ENCODE data around the gene RUFY1.
"Not testable (repeated sequence)": the region's sequence is repeated elsewhere in the genome, so short reads cannot be mapped to it uniquely, and the experiment has no call there.

The RUFY1 gene

GRCh38 chr5:179512452-179513000, 37.8 kb upstream of the RUFY1 start:
- no peak for DNase-seq
- no peak overlapping the region for H2AFZ ChIP-seq (ENCODE audit: low read depth, low read length)
- H2BK12ac ChIP-seq (ENCODE audit: low read length in 2 of 2) = no peak overlapping the region
- no peaks in the 10 kb centered on the region for H3K36me3 ChIP-seq (ENCODE audit: control insufficient read depth in 1 of 2, insufficient read depth in 2 of 2, low read depth in 1 of 2, low read length in 2 of 2)
- no peak overlapping the region for H3K4me3 ChIP-seq (ENCODE audit: insufficient read depth in 1 of 2, low read depth in 1 of 2, low read length in 2 of 2)
- H4K8ac ChIP-seq (ENCODE audit: low read length) = no peak overlapping the region
- H3K23ac ChIP-seq (ENCODE audit: low read length in 2 of 2) = no peak overlapping the region
- H3K27me3 ChIP-seq (ENCODE audit: control insufficient read depth in 1 of 2, insufficient read depth in 1 of 2, low read length in 2 of 2) = peaks cover 0 to 20% of the 10 kb centered on the region in 2 experiments
- no peak overlapping the region for H4K91ac ChIP-seq (ENCODE audit: low read length)
- no peak overlapping the region for H3K18ac ChIP-seq (ENCODE audit: low read depth in 1 of 2, low read length in 2 of 2)
- no peak overlapping the region for H3K27ac ChIP-seq (ENCODE audit: low read length, poor library complexity, severe bottlenecking)
- H2BK120ac ChIP-seq (ENCODE audit: low read depth, low read length) = no peak overlapping the region
- H3K4ac ChIP-seq (ENCODE audit: low read depth in 1 of 2, low read length in 2 of 2) = no peak overlapping the region
- H2AK5ac ChIP-seq (ENCODE audit: low read length, severe bottlenecking) = no peak overlapping the region
- H3K79me1 ChIP-seq (replicated peaks; ENCODE audit: low read length, poor library complexity, severe bottlenecking) = no peaks in the 10 kb centered on the region
- H3K9ac ChIP-seq (ENCODE audit: low read length) = no peak overlapping the region
- no peaks in the 10 kb centered on the region for H3K4me1 ChIP-seq (ENCODE audit: control insufficient read depth, insufficient read depth, low read depth, low read length)
- no peak overlapping the region for H3K14ac ChIP-seq (ENCODE audit: low read length in 2 of 2)
- no peak overlapping the region for H2BK5ac ChIP-seq (ENCODE audit: low read depth, low read length, poor library complexity, severe bottlenecking)
- 95% methylated on average over 15 of the region's 15 CpGs for WGBS
- no peak overlapping the region for H3K4me2 ChIP-seq (ENCODE audit: low read length, poor library complexity, severe bottlenecking)
- no peak overlapping the region for H2BK15ac ChIP-seq (ENCODE audit: low read depth, poor library complexity, severe bottlenecking)
- no peaks in the 10 kb centered on the region for H3K9me3 ChIP-seq (ENCODE audit: control insufficient read depth, low read length)

GRCh38 chr5:179515501-179515900, 34.9 kb upstream of the RUFY1 start:
- not testable (repeated sequence) for H3K9ac ChIP-seq (ENCODE audit: low read length); H3K9me3 ChIP-seq (ENCODE audit: control insufficient read depth, low read length); H3K36me3 ChIP-seq (ENCODE audit: control insufficient read depth in 1 of 2, insufficient read depth in 2 of 2, low read depth in 1 of 2, low read length in 2 of 2); H3K4ac ChIP-seq (ENCODE audit: low read depth in 1 of 2, low read length in 2 of 2); H2AK5ac ChIP-seq (ENCODE audit: low read length, severe bottlenecking); H3K4me1 ChIP-seq (ENCODE audit: control insufficient read depth, insufficient read depth, low read depth, low read length); H2BK12ac ChIP-seq (ENCODE audit: low read length in 2 of 2); H4K8ac ChIP-seq (ENCODE audit: low read length); H4K91ac ChIP-seq (ENCODE audit: low read length); H3K79me1 ChIP-seq (replicated peaks; ENCODE audit: low read length, poor library complexity, severe bottlenecking); DNase-seq; H2BK120ac ChIP-seq (ENCODE audit: low read depth, low read length); H3K27ac ChIP-seq (ENCODE audit: low read length, poor library complexity, severe bottlenecking); H3K23ac ChIP-seq (ENCODE audit: low read length in 2 of 2); H2AFZ ChIP-seq (ENCODE audit: low read depth, low read length); H2BK15ac ChIP-seq (ENCODE audit: low read depth, poor library complexity, severe bottlenecking); H3K18ac ChIP-seq (ENCODE audit: low read depth in 1 of 2, low read length in 2 of 2); H3K4me2 ChIP-seq (ENCODE audit: low read length, poor library complexity, severe bottlenecking); H2BK5ac ChIP-seq (ENCODE audit: low read depth, low read length, poor library complexity, severe bottlenecking); H3K4me3 ChIP-seq (ENCODE audit: insufficient read depth in 1 of 2, low read depth in 1 of 2, low read length in 2 of 2); H3K14ac ChIP-seq (ENCODE audit: low read length in 2 of 2)
- peaks cover 0 to 23% of the 10 kb centered on the region in 2 experiments for H3K27me3 ChIP-seq (ENCODE audit: control insufficient read depth in 1 of 2, insufficient read depth in 1 of 2, low read length in 2 of 2)
- WGBS = 67% methylated on average over 4 of the region's 7 CpGs

- Histone ChIP-seq H2AFZ (ENCODE audit: low read depth, low read length) (no peak overlapping the region), H4K91ac (ENCODE audit: low read length) (no peak overlapping the region), H3K4me1 (ENCODE audit: control insufficient read depth, insufficient read depth, low read depth, low read length) (no peaks in the 10 kb centered on the region), H3K4ac (ENCODE audit: low read depth in 1 of 2, low read length in 2 of 2) (no peak overlapping the region), H2BK5ac (ENCODE audit: low read depth, low read length, poor library complexity, severe bottlenecking) (no peak overlapping the region), H3K14ac (ENCODE audit: low read length in 2 of 2) (no peak overlapping the region), H3K4me3 (ENCODE audit: insufficient read depth in 1 of 2, low read depth in 1 of 2, low read length in 2 of 2) (no peak overlapping the region), H2BK15ac (ENCODE audit: low read depth, poor library complexity, severe bottlenecking) (no peak overlapping the region), H3K27me3 (ENCODE audit: control insufficient read depth in 1 of 2, insufficient read depth in 1 of 2, low read length in 2 of 2) (peaks cover 0 to 23% of the 10 kb centered on the region in 2 experiments), H3K79me1 (replicated peaks; ENCODE audit: low read length, poor library complexity, severe bottlenecking) (no peaks in the 10 kb centered on the region), H3K36me3 (ENCODE audit: control insufficient read depth in 1 of 2, insufficient read depth in 2 of 2, low read depth in 1 of 2, low read length in 2 of 2) (no peaks in the 10 kb centered on the region), H3K27ac (ENCODE audit: low read length, poor library complexity, severe bottlenecking) (no peak overlapping the region), H2AK5ac (ENCODE audit: low read length, severe bottlenecking) (no peak overlapping the region), H2BK120ac (ENCODE audit: low read depth, low read length) (no peak overlapping the region), H3K23ac (ENCODE audit: low read length in 2 of 2) (no peak overlapping the region), H4K8ac (ENCODE audit: low read length) (no peak overlapping the region), H3K4me2 (ENCODE audit: low read length, poor library complexity, severe bottlenecking) (no peak overlapping the region), H3K18ac (ENCODE audit: low read depth in 1 of 2, low read length in 2 of 2) (no peak overlapping the region), H3K9me3 (ENCODE audit: control insufficient read depth, low read length) (no peaks in the 10 kb centered on the region), H2BK12ac (ENCODE audit: low read length in 2 of 2) (no peak overlapping the region), H3K9ac (ENCODE audit: low read length) (no peak overlapping the region)
- 77% methylated on average over 8 of the region's 9 CpGs for WGBS
- no peak for DNase-seq
Measured at GRCh38 chr5:179516221-179516620, 34.1 kb upstream of the RUFY1 start.

- H3K9me3 ChIP-seq (ENCODE audit: control insufficient read depth, low read length); H3K79me1 ChIP-seq (replicated peaks; ENCODE audit: low read length, poor library complexity, severe bottlenecking); H3K36me3 ChIP-seq (ENCODE audit: control insufficient read depth in 1 of 2, insufficient read depth in 2 of 2, low read depth in 1 of 2, low read length in 2 of 2); H2BK15ac ChIP-seq (ENCODE audit: low read depth, poor library complexity, severe bottlenecking); H3K4ac ChIP-seq (ENCODE audit: low read depth in 1 of 2, low read length in 2 of 2); H2BK5ac ChIP-seq (ENCODE audit: low read depth, low read length, poor library complexity, severe bottlenecking); H2AFZ ChIP-seq (ENCODE audit: low read depth, low read length); H4K91ac ChIP-seq (ENCODE audit: low read length); H4K8ac ChIP-seq (ENCODE audit: low read length); H2AK5ac ChIP-seq (ENCODE audit: low read length, severe bottlenecking); DNase-seq; H3K4me3 ChIP-seq (ENCODE audit: insufficient read depth in 1 of 2, low read depth in 1 of 2, low read length in 2 of 2); H3K9ac ChIP-seq (ENCODE audit: low read length); H3K23ac ChIP-seq (ENCODE audit: low read length in 2 of 2); H3K4me1 ChIP-seq (ENCODE audit: control insufficient read depth, insufficient read depth, low read depth, low read length); H3K18ac ChIP-seq (ENCODE audit: low read depth in 1 of 2, low read length in 2 of 2); H3K4me2 ChIP-seq (ENCODE audit: low read length, poor library complexity, severe bottlenecking); H2BK120ac ChIP-seq (ENCODE audit: low read depth, low read length); H3K14ac ChIP-seq (ENCODE audit: low read length in 2 of 2); H3K27ac ChIP-seq (ENCODE audit: low read length, poor library complexity, severe bottlenecking); H2BK12ac ChIP-seq (ENCODE audit: low read length in 2 of 2): not testable (repeated sequence)
- no CpG with 5 or more reads among the region's 7 CpGs for WGBS
- H3K27me3 ChIP-seq (ENCODE audit: control insufficient read depth in 1 of 2, insufficient read depth in 1 of 2, low read length in 2 of 2) = peaks cover 0 to 15% of the 10 kb centered on the region in 2 experiments
Measured at GRCh38 chr5:179517746-179518145, 32.6 kb upstream of the RUFY1 start.
